ENCODE results near the gene FILIP1L. TPM values are rescaled to one million over a fixed set of nuclear protein-coding genes. Genes with fewer than 3 reads are reported as not detected.
A peak's percentile ranks its signal among the peaks of the same experiment; 100 is the strongest.

The FILIP1L gene
- polyA plus RNA-seq, 1 donor (not counting 4 experiments of a cell fraction or from before 2014, with no cell fraction given) = 14.7 TPM

GRCh38 chr3:100023595-100023994, 90.7 kb downstream of the FILIP1L start:
- Histone ChIP-seq H3K4me2 (ENCODE audit: control insufficient read depth, extremely low read depth, insufficient read depth, low read depth, low read length) (no peak overlapping the region), H3K36me3 (ENCODE audit: control insufficient read depth in 2 of 2, extremely low read depth in 1 of 2, insufficient read depth in 2 of 2, low read length in 2 of 2) (peaks cover 0 to 4% of the 10 kb centered on the region in 2 experiments), H3K27ac (ENCODE audit: control insufficient read depth, insufficient read depth, low read length) (peak overlapping the region; percentile 66), H3K9me3 (ENCODE audit: control insufficient read depth, low read depth, low read length) (no peaks in the 10 kb centered on the region), H3K9ac (ENCODE audit: control insufficient read depth, extremely low read depth, insufficient read depth, low read length) (no peak overlapping the region), H3K27me3 (ENCODE audit: control insufficient read depth, extremely low read depth, insufficient read depth, low read length) (no peaks in the 10 kb centered on the region), H3K4me1 (ENCODE audit: control insufficient read depth, extremely low read depth, insufficient read depth, low read length) (peaks cover 30% of the 10 kb centered on the region), H2AFZ (ENCODE audit: control insufficient read depth, low read length) (peak overlapping the region; percentile 60), H3K79me2 (ENCODE audit: control insufficient read depth, insufficient read depth, low read length) (no peaks in the 10 kb centered on the region), H3K4me3 (ENCODE audit: control insufficient read depth in 2 of 3, extremely low read depth in 1 of 3, insufficient read depth in 2 of 3, low read depth in 1 of 3, low read length in 3 of 3) (no peak overlapping the region), H3K9me1 (ENCODE audit: control insufficient read depth, extremely low read depth, insufficient read depth, low read length) (no peaks in the 10 kb centered on the region), H4K20me1 (ENCODE audit: control insufficient read depth, extremely low read depth, insufficient read depth, low read length) (no peaks in the 10 kb centered on the region)
- FAIRE-seq (peak; percentile 23), DNase-seq (ENCODE audit: low read depth, low spot score) (no peak)
- TF ChIP-seq CTCF (optimal IDR thresholded peaks at IDR 0.05 in 1 of 3, IDR thresholded peaks at IDR 0.05 in 1 of 3, conservative IDR thresholded peaks at IDR 0.05 in 1 of 3; ENCODE audit: extremely low read depth in 1 of 3, insufficient read depth in 2 of 3, low read length in 3 of 3) = no peak
- TF ChIP-seq EZH2 (IDR thresholded peaks at IDR 0.05; ENCODE audit: low read length) = no peak
- dilution Hi-C loops (cut with MboI; ENCODE audit: extremely low pct_ligation_motif_present, low sequenced_read_pairs) = no loop called here

DNA sequence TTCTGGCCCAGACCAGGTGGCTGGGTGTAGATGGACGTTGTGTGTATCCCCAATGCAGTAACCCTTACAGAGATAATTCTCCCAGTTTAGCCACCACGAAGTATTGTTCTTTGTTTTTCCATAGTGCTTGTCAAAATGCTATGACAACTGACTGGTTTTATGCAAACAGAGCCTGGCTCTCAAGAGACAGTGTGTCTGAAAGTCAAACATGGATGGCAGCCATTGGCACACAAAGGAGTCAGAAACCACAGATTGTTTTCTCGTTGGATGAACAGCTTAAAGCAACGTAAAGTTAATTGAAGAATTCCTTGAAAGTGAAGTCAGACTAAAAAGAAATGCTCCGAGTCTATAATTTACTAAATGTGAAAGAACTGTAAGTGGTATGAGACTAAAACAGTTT, 91.2 kb downstream of the FILIP1L start:
- Histone ChIP-seq H3K36me3 (ENCODE audit: control insufficient read depth in 2 of 2, extremely low read depth in 1 of 2, insufficient read depth in 2 of 2, low read length in 2 of 2) (peaks cover 0 to 4% of the 10 kb centered on the region in 2 experiments), H3K4me1 (ENCODE audit: control insufficient read depth, extremely low read depth, insufficient read depth, low read length) (peaks cover 30% of the 10 kb centered on the region), H3K4me2 (ENCODE audit: control insufficient read depth, extremely low read depth, insufficient read depth, low read depth, low read length) (peak overlapping the region; percentile 20), H3K27me3 (ENCODE audit: control insufficient read depth, extremely low read depth, insufficient read depth, low read length) (no peaks in the 10 kb centered on the region), H3K9ac (ENCODE audit: control insufficient read depth, extremely low read depth, insufficient read depth, low read length) (peak overlapping the region; percentile 2), H3K4me3 (ENCODE audit: control insufficient read depth in 2 of 3, extremely low read depth in 1 of 3, insufficient read depth in 2 of 3, low read depth in 1 of 3, low read length in 3 of 3) (no peak overlapping the region), H2AFZ (ENCODE audit: control insufficient read depth, low read length) (peak overlapping the region; percentile 51), H3K9me1 (ENCODE audit: control insufficient read depth, extremely low read depth, insufficient read depth, low read length) (no peaks in the 10 kb centered on the region), H3K27ac (ENCODE audit: control insufficient read depth, insufficient read depth, low read length) (peak overlapping the region; percentile 66), H4K20me1 (ENCODE audit: control insufficient read depth, extremely low read depth, insufficient read depth, low read length) (no peaks in the 10 kb centered on the region), H3K79me2 (ENCODE audit: control insufficient read depth, insufficient read depth, low read length) (no peaks in the 10 kb centered on the region), H3K9me3 (ENCODE audit: control insufficient read depth, low read depth, low read length) (no peaks in the 10 kb centered on the region)
- dilution Hi-C loops (cut with MboI; ENCODE audit: extremely low pct_ligation_motif_present, low sequenced_read_pairs) = no loop called here
- TF ChIP-seq EZH2 (IDR thresholded peaks at IDR 0.05; ENCODE audit: low read length) (no peak), CTCF (optimal IDR thresholded peaks at IDR 0.05 in 1 of 3, IDR thresholded peaks at IDR 0.05 in 1 of 3, conservative IDR thresholded peaks at IDR 0.05 in 1 of 3; ENCODE audit: extremely low read depth in 1 of 3, insufficient read depth in 2 of 3, low read length in 3 of 3) (no peak)
- DNase-seq (ENCODE audit: low read depth, low spot score) (no peak), FAIRE-seq (peak; percentile 20)

Measured in keratinocyte (primary cell).